Effector memory CD4-positive, alpha-beta T cell (primary cell): ENCODE data around the gene BRAF.
"Not testable (repeated sequence)": the region's sequence is repeated elsewhere in the genome, so short reads cannot be mapped to it uniquely, and the experiment has no call there.

ENCODE experiments used
- DNase-seq, 3 donors: peaks; one replicate each; pipeline ENCODE4 v3.0.0-alpha.2; 2020
- H3K27ac ChIP-seq: 2 replicates; pipeline ENCODE4 v1.7.0; 2013; ENCODE audit warnings: mild to moderate bottlenecking, low read length, moderate library complexity; ENCODE audit not compliant: insufficient read depth, poor library complexity, severe bottlenecking
- H3K27me3 ChIP-seq: replicated peaks from 2 replicates; pipeline ENCODE4 v1.7.0; 2013; ENCODE audit warnings: mild to moderate bottlenecking, low read length; ENCODE audit not compliant: insufficient read depth, control insufficient read depth, poor library complexity, severe bottlenecking
- H3K36me3 ChIP-seq: 2 replicates; pipeline ENCODE4 v1.7.0; 2013; ENCODE audit warnings: mild to moderate bottlenecking, low read length, moderate library complexity; ENCODE audit not compliant: control insufficient read depth, insufficient read depth
- H3K4me1 ChIP-seq: 2 replicates; pipeline ENCODE4 v1.7.0; 2013; ENCODE audit warnings: low read length, mild to moderate bottlenecking; ENCODE audit not compliant: control insufficient read depth, insufficient read depth, poor library complexity, severe bottlenecking
- H3K4me3 ChIP-seq: 2 replicates; pipeline ENCODE4 v1.7.0; 2013; ENCODE audit warnings: low read length, low read depth, mild to moderate bottlenecking; ENCODE audit not compliant: insufficient read depth, poor library complexity, severe bottlenecking
- H3K9me3 ChIP-seq: 2 replicates; pipeline ENCODE4 v1.7.0; 2013; ENCODE audit warnings: mild to moderate bottlenecking, low read length, moderate library complexity; ENCODE audit not compliant: control insufficient read depth

The BRAF gene

DNA sequence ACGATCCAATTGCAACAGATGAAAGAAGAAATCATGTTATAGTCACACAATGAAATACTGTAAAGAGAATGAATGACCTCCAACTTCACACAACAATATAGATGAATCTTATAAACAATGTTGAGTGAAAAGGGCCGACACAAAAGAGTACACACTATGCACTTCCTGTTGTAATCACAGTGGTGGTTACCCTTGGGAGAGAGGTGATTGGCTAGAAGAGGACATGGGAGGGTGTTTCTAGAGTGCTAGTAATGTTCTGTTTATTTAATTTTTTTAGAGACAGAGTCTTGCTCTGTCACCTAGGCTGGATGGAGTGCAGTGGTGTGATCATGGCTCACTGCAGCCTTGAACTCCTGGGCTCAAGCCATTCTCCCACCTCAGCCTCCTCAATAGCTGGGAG lies 145.8 kb downstream of the BRAF start:
- Histone ChIP-seq H3K4me3 (no peak overlapping the region), H3K9me3 (no peaks in the 10 kb centered on the region), H3K4me1 (no peaks in the 10 kb centered on the region), H3K36me3 (peaks cover 40% of the 10 kb centered on the region), H3K27me3 (no peaks in the 10 kb centered on the region), H3K27ac (no peak overlapping the region)
- no peak for DNase-seq

GRCh38 chr7:140778568-140778967 lies 146.2 kb downstream of the BRAF start:
- Histone ChIP-seq H3K4me3 (no peak overlapping the region), H3K27me3 (no peaks in the 10 kb centered on the region), H3K27ac (no peak overlapping the region), H3K36me3 (peaks cover 42% of the 10 kb centered on the region), H3K9me3 (no peaks in the 10 kb centered on the region), H3K4me1 (no peaks in the 10 kb centered on the region)
- DNase-seq, result no peak

GRCh38 chr7:140774371-140774770 lies 150.4 kb downstream of the BRAF start:
- Histone ChIP-seq H3K9me3 (no peaks in the 10 kb centered on the region), H3K4me1 (no peaks in the 10 kb centered on the region), H3K4me3 (no peak overlapping the region), H3K27ac (no peak overlapping the region), H3K27me3 (no peaks in the 10 kb centered on the region), H3K36me3 (peaks cover 51% of the 10 kb centered on the region)
- no peak for DNase-seq

GRCh38 chr7:140773104-140773503 lies 151.6 kb downstream of the BRAF start:
- no peaks in the 10 kb centered on the region for H3K4me1 ChIP-seq
- H3K27ac ChIP-seq, result no peak overlapping the region
- H3K4me3 ChIP-seq, result no peak overlapping the region
- DNase-seq, result no peak
- no peaks in the 10 kb centered on the region for H3K27me3 ChIP-seq
- H3K36me3 ChIP-seq, result peaks cover 51% of the 10 kb centered on the region
- no peaks in the 10 kb centered on the region for H3K9me3 ChIP-seq

DNA sequence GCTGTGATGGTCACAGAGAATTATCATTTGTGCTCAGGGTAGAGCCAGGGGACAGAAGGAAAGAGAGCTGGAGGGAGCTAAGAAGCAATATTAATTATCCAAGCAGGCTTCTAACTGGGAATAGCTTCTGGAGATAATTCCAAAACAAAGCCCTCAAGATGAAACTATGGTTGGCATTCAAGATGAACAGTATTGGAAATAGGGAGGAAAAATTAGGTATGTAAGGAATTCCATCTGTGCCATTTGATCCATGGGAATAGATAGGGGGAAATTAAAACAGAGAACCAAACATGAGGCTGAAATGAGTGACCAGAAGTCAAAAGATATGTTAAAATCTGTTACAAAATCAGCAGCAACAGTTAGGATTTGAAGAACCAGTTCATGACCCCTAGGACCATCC lies 152.9 kb downstream of the BRAF start:
- DNase-seq, result no peak
- H3K4me3 ChIP-seq, result no peak overlapping the region
- H3K27me3 ChIP-seq, result no peaks in the 10 kb centered on the region
- H3K4me1 ChIP-seq, result no peaks in the 10 kb centered on the region
- no peak overlapping the region for H3K27ac ChIP-seq
- peaks cover 49% of the 10 kb centered on the region for H3K36me3 ChIP-seq
- no peaks in the 10 kb centered on the region for H3K9me3 ChIP-seq

- no peak overlapping the region for H3K27ac ChIP-seq
- peaks cover 37% of the 10 kb centered on the region for H3K36me3 ChIP-seq
- H3K4me1 ChIP-seq, result no peaks in the 10 kb centered on the region
- no peaks in the 10 kb centered on the region for H3K9me3 ChIP-seq
- no peak overlapping the region for H3K4me3 ChIP-seq
- no peak for DNase-seq
- H3K27me3 ChIP-seq, result no peaks in the 10 kb centered on the region
Observed at GRCh38 chr7:140769852-140770251, 154.9 kb downstream of the BRAF start.

DNA sequence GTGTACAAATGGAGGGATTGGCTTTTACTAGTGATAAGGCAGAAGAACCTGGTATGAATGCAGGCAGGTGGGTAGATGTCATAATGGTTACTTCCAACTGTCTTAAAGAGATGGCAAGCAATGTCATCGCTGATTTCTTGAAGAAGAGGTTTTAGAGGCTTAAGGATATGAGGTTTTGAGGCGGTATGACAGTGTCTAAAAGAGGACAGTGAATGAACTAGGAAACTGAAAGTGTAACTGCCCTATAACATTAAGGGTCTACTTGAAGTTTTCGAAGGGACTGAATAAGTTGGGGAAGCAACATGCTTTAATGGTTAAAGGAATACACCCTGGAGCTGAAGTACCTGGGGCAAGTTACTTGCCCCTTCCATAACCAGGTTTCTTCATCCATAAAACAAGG lies 157.3 kb downstream of the BRAF start:
- no peaks in the 10 kb centered on the region for H3K9me3 ChIP-seq
- no peaks in the 10 kb centered on the region for H3K27me3 ChIP-seq
- no peaks in the 10 kb centered on the region for H3K4me1 ChIP-seq
- H3K27ac ChIP-seq, result no peak overlapping the region
- DNase-seq, result no peak
- no peak overlapping the region for H3K4me3 ChIP-seq
- H3K36me3 ChIP-seq, result peaks cover 29% of the 10 kb centered on the region

DNA sequence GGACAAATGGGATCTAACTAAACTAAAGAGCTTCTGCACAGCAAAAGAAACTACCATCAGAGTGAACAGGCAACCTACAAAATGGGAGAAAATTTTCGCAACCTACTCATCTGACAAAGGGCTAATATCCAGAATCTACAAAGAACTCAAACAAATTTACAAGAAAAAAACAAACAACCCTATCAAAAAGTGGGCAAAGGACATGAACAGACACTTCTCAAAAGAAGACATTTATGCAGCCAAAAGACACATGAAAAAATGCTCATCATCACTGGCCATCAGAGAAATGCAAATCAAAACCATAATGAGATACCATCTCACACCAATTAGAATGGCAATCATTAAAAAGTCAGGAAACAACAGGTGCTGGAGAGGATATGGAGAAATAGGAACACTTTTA lies 159.3 kb downstream of the BRAF start:
- H3K4me1 ChIP-seq, H3K9me3 ChIP-seq, H3K27ac ChIP-seq, H3K4me3 ChIP-seq, DNase-seq, H3K27me3 ChIP-seq: not testable (repeated sequence)
- peaks cover 19% of the 10 kb centered on the region for H3K36me3 ChIP-seq

DNA sequence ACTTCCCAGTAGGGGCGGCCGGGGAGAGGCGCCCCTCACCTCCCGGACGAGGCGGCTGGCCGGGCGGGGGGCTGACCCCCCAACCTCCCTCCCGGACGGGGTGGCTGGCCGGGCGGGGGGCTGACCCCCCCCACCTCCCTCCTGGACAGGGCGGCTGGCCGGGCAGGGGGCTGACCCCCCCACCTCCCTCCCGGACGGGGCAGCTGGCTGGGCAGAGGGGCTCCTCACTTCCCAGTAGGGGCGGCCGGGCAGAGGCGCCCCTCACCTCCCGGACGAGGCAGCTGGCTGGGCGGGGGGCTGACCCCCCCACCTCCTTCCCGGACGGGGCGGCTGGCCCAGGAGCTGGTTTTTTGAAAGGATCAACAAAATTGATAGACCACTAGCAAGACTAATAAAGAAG lies 161.6 kb downstream of the BRAF start:
- H3K27me3 ChIP-seq, H3K4me1 ChIP-seq, H3K27ac ChIP-seq, DNase-seq, H3K4me3 ChIP-seq, H3K9me3 ChIP-seq, H3K36me3 ChIP-seq: not testable (repeated sequence)

- H3K4me1 ChIP-seq, H3K9me3 ChIP-seq, H3K4me3 ChIP-seq, H3K27me3 ChIP-seq, DNase-seq, H3K36me3 ChIP-seq, H3K27ac ChIP-seq: not testable (repeated sequence)
Observed at GRCh38 chr7:140761375-140761774, 163.4 kb downstream of the BRAF start.

DNA sequence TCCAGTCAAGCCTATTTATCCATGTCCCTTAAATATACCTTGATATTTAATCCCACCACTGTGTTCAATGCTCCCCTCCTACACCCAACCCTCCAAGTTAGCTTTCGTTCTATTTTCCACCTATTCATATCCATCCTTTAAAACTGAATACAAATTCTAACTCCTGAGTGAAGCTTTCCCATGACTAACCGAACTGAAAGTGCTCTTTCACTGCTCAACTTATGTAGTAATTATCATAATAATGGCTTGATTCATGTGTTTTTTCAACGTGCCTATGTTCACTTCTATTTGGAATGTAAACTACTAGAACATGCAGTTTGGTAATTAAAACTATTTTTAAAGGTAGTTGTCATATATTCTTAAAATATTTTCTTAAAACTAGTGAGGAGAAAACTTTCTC lies 170.2 kb downstream of the BRAF start:
- Histone ChIP-seq H3K27ac (no peak overlapping the region), H3K36me3 (no peaks in the 10 kb centered on the region)

More for the DNA sequence above, 170.2 kb downstream of the BRAF start:
- Histone ChIP-seq H3K4me1 (no peaks in the 10 kb centered on the region), H3K4me3 (no peak overlapping the region), H3K9me3 (no peaks in the 10 kb centered on the region), H3K27me3 (no peaks in the 10 kb centered on the region)
- no peak for DNase-seq
